Liver (tissue), 9 donors: ENCODE results near the gene OR52I2. TPM values are rescaled to one million over a fixed set of nuclear protein-coding genes. Genes with fewer than 3 reads are reported as not detected.
A peak's percentile ranks its signal among the peaks of the same experiment; 100 is the strongest.

Experiments
- DNase-seq: peaks from one replicate; pipeline ENCODE4 v3.0.0-alpha.2; 2017; ENCODE audit warnings: low spot score
- H3K27ac ChIP-seq, 2 donors: one replicate each; pipeline ENCODE4 v1.7.0; 2013; ENCODE audit warnings: inconsistent platforms in 2 of 2, low read length in 2 of 2, control low read depth in 1 of 2, low read depth in 1 of 2, mild to moderate bottlenecking in 1 of 2
- H3K27me3 ChIP-seq, 4 donors: one replicate each; pipeline versions ENCODE4 v1.6.1 to v1.7.0; 2013; ENCODE audit warnings: low read length in 3 of 4, inconsistent platforms in 1 of 4, mild to moderate bottlenecking in 1 of 4, moderate library complexity in 1 of 4; ENCODE audit not compliant: control insufficient read depth in 4 of 4, insufficient read depth in 4 of 4
- H3K36me3 ChIP-seq, 4 donors: one replicate each; pipeline versions ENCODE4 v1.6.1 to v1.7.0; 2013; ENCODE audit warnings: low read length in 3 of 4, mild to moderate bottlenecking in 3 of 4, low read depth in 1 of 4, moderate library complexity in 1 of 4; ENCODE audit not compliant: control insufficient read depth in 4 of 4, insufficient read depth in 3 of 4
- H3K4me1 ChIP-seq, 4 donors: one replicate each; pipeline versions ENCODE4 v1.6.1 to v1.7.0; 2013; ENCODE audit warnings: low read length in 3 of 4, mild to moderate bottlenecking in 3 of 4, moderate library complexity in 1 of 4; ENCODE audit not compliant: control insufficient read depth in 4 of 4, insufficient read depth in 4 of 4
- H3K4me3 ChIP-seq, 3 donors: one replicate each; pipeline versions ENCODE4 v1.6.1 to v1.7.0; 2013; ENCODE audit warnings: low read length in 3 of 3, control low read depth in 1 of 3, low read depth in 1 of 3, mild to moderate bottlenecking in 1 of 3
- H3K9ac ChIP-seq, 2 donors: one replicate each; pipeline ENCODE4 v1.7.0; 2013; ENCODE audit warnings: low read length in 2 of 2, mild to moderate bottlenecking in 2 of 2, moderate library complexity in 2 of 2, control low read depth in 1 of 2, low read depth in 1 of 2
- H3K9me3 ChIP-seq, 4 donors: one replicate each; pipeline versions ENCODE4 v1.6.1 to v1.7.0; 2013; ENCODE audit warnings: low read length in 3 of 4; ENCODE audit not compliant: control insufficient read depth in 4 of 4
- EGR1 ChIP-seq, 2 donors: IDR thresholded peaks; 2 replicates each; pipeline ENCODE4 v1.6.1; 2016 to 2018; ENCODE audit warnings: antibody characterized with exemption in 2 of 2, low read depth in 2 of 2
- FOXA1 ChIP-seq: IDR thresholded peaks from 2 replicates; pipeline ENCODE4 v1.6.1; 2016; ENCODE audit warnings: antibody characterized with exemption
- FOXA2 ChIP-seq: IDR thresholded peaks from 2 replicates; pipeline ENCODE4 v1.6.1; 2016; ENCODE audit warnings: antibody characterized with exemption
- HNF4A ChIP-seq, 2 donors: conservative IDR thresholded peaks; 2 replicates each; pipeline ENCODE4 v1.6.1; 2016; ENCODE audit warnings: antibody characterized with exemption in 2 of 2, mild to moderate bottlenecking in 2 of 2
- HNF4G ChIP-seq: IDR thresholded peaks from 2 replicates; pipeline ENCODE4 v1.6.1; 2016; ENCODE audit warnings: antibody characterized with exemption
- NR2F2 ChIP-seq: IDR thresholded peaks from 2 replicates; pipeline ENCODE4 v1.6.1; 2016; ENCODE audit warnings: antibody characterized with exemption
- RAD21 ChIP-seq, 2 donors: IDR thresholded peaks; 2 replicates each; pipeline ENCODE4 v1.6.1; 2016; ENCODE audit warnings: antibody characterized with exemption in 2 of 2, mild to moderate bottlenecking in 2 of 2
- RXRA ChIP-seq, 2 donors: IDR thresholded peaks; 2 replicates each; pipeline ENCODE4 v1.6.1; 2017 to 2018; ENCODE audit warnings: antibody characterized with exemption in 2 of 2, mild to moderate bottlenecking in 1 of 2
- WGBS: extraction: QIAGEN DNeasy Blood & Tissue Kit; methylation state at CpG from one replicate; pipeline ENCODE4 v1.1.7; 2013; 5-methylcytosine and 5-hydroxymethylcytosine counted together
- polyA plus RNA-seq, 2 donors: library from polyadenylated mRNA; stranded (reverse) in 1 of 2; unstranded in 1 of 2; fragments of 200-250 nt in 1 of 2; fragments of >200 nt in 1 of 2; fragmentation: Nextera tagmentation in 1 of 2; extraction: Ambion mirVana in 1 of 2; gene quantifications; one replicate each; pipeline versions ENCODE4 v1.2.1 to v1.2.3, GENCODE V29; 2013 to 2015
- total RNA-seq, 2 donors: library from RNA; depleted of rRNA; stranded (reverse); fragments of >200 nt; gene quantifications; one replicate each; pipeline ENCODE4 v1.2.3, GENCODE V29; 2014
- TF ChIP-seq, protein P1 (sequence below): IDR thresholded peaks from 2 replicates; pipeline ENCODE4 v1.6.1; 2016; ENCODE audit warnings: antibody characterized with exemption
- TF ChIP-seq, protein P2 (sequence below): fragments of 150-350 bp; IDR thresholded peaks from 2 replicates; pipeline ENCODE4 v1.5.1; 2017; ENCODE audit warnings: improper control_type of control experiment, low read depth, low read length; ENCODE audit not compliant: missing input control
- TF ChIP-seq, protein P3 (sequence below): IDR thresholded peaks from 2 replicates; pipeline ENCODE4 v1.6.1; 2016; ENCODE audit warnings: antibody characterized with exemption
- TF ChIP-seq, protein P4 (sequence below): IDR thresholded peaks from 2 replicates; pipeline ENCODE4 v1.6.1; 2016; ENCODE audit warnings: antibody characterized with exemption, mild to moderate bottlenecking
- TF ChIP-seq, protein P5 (sequence below): IDR thresholded peaks from 2 replicates; pipeline ENCODE4 v1.6.1; 2016; ENCODE audit warnings: antibody characterized with exemption
- donor health status: healthy.
- donor health status: healthy.
- donor health status: healthy.
- donor health status: healthy.
- donor health status: healthy.

OR52I2 gene
- total and polyA plus RNA-seq, 4 donors, result under 0.01 TPM; not detected in 3

DNA sequence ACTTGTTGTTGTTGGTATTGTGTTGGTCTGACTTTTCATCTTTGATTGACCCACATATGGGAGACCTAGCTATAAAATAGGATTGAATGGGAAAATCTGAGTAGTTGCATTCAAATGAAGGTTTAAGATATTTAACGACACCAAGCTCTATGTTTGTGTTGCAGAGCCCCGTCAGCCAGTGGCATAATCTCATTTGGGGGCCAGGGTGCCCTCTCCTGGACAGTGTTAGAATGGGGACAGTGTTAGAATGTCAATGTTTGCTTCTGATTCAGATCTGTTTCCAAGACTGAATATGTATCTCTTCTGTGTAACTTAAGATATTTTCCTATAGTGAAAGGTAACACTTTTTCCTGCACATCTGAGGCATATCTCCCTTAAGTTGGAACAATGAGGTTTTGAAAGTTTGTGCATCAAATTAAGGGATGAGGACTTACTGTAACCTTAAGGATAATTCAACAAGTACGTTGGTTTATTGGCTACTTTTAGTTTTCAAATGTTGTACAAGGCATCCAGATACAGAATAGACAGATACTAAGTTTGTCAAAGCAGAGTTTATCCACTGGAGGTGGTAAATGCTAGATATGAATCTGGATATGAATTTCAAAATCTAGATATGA, 41.8 kb upstream of the OR52I2 start:
- Histone ChIP-seq H3K27ac (no peak overlapping the region), H3K9me3 (no peaks in the 10 kb centered on the region), H3K9ac (no peak overlapping the region), H3K27me3 (no peaks in the 10 kb centered on the region), H3K36me3 (no peaks in the 10 kb centered on the region), H3K4me1 (no peaks in the 10 kb centered on the region), H3K4me3 (no peak overlapping the region)
- peak; percentile 48 for DNase-seq
- WGBS, result 22% methylated on average over 3 of the region's 3 CpGs
- TF ChIP-seq, protein P1, sequence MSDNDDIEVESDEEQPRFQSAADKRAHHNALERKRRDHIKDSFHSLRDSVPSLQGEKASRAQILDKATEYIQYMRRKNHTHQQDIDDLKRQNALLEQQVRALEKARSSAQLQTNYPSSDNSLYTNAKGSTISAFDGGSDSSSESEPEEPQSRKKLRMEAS, result no peak
- TF ChIP-seq, protein P2, sequence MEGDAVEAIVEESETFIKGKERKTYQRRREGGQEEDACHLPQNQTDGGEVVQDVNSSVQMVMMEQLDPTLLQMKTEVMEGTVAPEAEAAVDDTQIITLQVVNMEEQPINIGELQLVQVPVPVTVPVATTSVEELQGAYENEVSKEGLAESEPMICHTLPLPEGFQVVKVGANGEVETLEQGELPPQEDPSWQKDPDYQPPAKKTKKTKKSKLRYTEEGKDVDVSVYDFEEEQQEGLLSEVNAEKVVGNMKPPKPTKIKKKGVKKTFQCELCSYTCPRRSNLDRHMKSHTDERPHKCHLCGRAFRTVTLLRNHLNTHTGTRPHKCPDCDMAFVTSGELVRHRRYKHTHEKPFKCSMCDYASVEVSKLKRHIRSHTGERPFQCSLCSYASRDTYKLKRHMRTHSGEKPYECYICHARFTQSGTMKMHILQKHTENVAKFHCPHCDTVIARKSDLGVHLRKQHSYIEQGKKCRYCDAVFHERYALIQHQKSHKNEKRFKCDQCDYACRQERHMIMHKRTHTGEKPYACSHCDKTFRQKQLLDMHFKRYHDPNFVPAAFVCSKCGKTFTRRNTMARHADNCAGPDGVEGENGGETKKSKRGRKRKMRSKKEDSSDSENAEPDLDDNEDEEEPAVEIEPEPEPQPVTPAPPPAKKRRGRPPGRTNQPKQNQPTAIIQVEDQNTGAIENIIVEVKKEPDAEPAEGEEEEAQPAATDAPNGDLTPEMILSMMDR, result peak; percentile 66
- TF ChIP-seq FOXA1 (no peak), NR2F2 (no peak), RXRA (IDR thresholded peaks at IDR 0.05) (no peak), RAD21 (IDR thresholded peaks at IDR 0.05) (peak; percentile 78 to 84)
- TF ChIP-seq, protein P3, sequence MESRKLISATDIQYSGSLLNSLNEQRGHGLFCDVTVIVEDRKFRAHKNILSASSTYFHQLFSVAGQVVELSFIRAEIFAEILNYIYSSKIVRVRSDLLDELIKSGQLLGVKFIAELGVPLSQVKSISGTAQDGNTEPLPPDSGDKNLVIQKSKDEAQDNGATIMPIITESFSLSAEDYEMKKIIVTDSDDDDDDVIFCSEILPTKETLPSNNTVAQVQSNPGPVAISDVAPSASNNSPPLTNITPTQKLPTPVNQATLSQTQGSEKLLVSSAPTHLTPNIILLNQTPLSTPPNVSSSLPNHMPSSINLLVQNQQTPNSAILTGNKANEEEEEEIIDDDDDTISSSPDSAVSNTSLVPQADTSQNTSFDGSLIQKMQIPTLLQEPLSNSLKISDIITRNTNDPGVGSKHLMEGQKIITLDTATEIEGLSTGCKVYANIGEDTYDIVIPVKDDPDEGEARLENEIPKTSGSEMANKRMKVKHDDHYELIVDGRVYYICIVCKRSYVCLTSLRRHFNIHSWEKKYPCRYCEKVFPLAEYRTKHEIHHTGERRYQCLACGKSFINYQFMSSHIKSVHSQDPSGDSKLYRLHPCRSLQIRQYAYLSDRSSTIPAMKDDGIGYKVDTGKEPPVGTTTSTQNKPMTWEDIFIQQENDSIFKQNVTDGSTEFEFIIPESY, result no peak

DNA sequence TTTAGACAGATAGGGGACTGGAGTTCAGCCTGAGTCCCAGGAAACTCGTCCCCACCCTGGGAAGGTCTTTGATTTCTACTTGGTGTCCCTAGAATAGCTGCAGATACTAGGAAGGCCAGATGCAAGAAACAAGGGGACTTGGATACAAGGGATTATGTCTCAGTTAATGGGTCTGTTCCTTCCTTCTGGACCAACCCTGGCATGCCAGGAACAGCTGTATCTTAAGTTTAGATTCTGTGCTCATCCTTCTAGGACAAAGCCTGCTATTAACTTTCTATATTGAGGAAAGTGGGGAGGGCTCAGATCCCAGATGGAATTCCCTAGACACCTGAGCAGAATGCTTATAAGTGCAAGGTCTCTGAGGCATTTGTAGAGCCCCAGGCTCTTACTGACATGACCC, 40.5 kb upstream of the OR52I2 start:
- peaks cover 0 to 5% (median 1%) of the 10 kb centered on the region in 4 donors for H3K4me1 ChIP-seq
- no peaks in the 10 kb centered on the region for H3K36me3 ChIP-seq
- no peak for DNase-seq
- no peak overlapping the region for H3K27ac ChIP-seq
- no peaks in the 10 kb centered on the region for H3K27me3 ChIP-seq
- WGBS, result 45% methylated on average over 1 of the region's 1 CpG
- H3K9me3 ChIP-seq, result no peaks in the 10 kb centered on the region
- no peak overlapping the region for H3K4me3 ChIP-seq
- H3K9ac ChIP-seq, result no peak overlapping the region
- TF ChIP-seq HNF4A (conservative IDR thresholded peaks at IDR 0.05) (no peak), RXRA (IDR thresholded peaks at IDR 0.05) (no peak), RAD21 (IDR thresholded peaks at IDR 0.05) (no peak), FOXA2 (no peak), EGR1 (IDR thresholded peaks at IDR 0.05; ENCODE audit: low read depth in 2 of 2) (no peak), HNF4G (no peak)
- TF ChIP-seq, protein P4, sequence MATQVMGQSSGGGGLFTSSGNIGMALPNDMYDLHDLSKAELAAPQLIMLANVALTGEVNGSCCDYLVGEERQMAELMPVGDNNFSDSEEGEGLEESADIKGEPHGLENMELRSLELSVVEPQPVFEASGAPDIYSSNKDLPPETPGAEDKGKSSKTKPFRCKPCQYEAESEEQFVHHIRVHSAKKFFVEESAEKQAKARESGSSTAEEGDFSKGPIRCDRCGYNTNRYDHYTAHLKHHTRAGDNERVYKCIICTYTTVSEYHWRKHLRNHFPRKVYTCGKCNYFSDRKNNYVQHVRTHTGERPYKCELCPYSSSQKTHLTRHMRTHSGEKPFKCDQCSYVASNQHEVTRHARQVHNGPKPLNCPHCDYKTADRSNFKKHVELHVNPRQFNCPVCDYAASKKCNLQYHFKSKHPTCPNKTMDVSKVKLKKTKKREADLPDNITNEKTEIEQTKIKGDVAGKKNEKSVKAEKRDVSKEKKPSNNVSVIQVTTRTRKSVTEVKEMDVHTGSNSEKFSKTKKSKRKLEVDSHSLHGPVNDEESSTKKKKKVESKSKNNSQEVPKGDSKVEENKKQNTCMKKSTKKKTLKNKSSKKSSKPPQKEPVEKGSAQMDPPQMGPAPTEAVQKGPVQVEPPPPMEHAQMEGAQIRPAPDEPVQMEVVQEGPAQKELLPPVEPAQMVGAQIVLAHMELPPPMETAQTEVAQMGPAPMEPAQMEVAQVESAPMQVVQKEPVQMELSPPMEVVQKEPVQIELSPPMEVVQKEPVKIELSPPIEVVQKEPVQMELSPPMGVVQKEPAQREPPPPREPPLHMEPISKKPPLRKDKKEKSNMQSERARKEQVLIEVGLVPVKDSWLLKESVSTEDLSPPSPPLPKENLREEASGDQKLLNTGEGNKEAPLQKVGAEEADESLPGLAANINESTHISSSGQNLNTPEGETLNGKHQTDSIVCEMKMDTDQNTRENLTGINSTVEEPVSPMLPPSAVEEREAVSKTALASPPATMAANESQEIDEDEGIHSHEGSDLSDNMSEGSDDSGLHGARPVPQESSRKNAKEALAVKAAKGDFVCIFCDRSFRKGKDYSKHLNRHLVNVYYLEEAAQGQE, result no peak
- TF ChIP-seq, protein P5, sequence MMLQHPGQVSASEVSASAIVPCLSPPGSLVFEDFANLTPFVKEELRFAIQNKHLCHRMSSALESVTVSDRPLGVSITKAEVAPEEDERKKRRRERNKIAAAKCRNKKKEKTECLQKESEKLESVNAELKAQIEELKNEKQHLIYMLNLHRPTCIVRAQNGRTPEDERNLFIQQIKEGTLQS, result no peak
